Breast epithelium (tissue), 3 donors: ENCODE data around the gene ELMOD1.
A peak's percentile ranks its signal among the peaks of the same experiment; 100 is the strongest.

Experiments
- POLR2A ChIP-seq: fragments of 450-650 bp; IDR thresholded peaks from one replicate; pipeline ENCODE4 v1.6.1; 2016; ENCODE audit warnings: antibody characterized with exemption, mild to moderate bottlenecking, moderate library complexity
- POLR2AphosphoS5 ChIP-seq, 3 donors: sonication (generic); formaldehyde crosslinking; IDR thresholded peaks; one replicate each; pipeline ENCODE4 v1.6.1; 2017; ENCODE audit warnings: antibody characterized with exemption in 3 of 3
- TF ChIP-seq, protein P1 (sequence below), 3 donors: fragments of 450-650 bp; IDR thresholded peaks; one replicate each; pipeline ENCODE4 v1.5.1; 2016 to 2017; ENCODE audit warnings: antibody characterized with exemption in 3 of 3, mild to moderate bottlenecking in 3 of 3, moderate library complexity in 3 of 3

DNA sequence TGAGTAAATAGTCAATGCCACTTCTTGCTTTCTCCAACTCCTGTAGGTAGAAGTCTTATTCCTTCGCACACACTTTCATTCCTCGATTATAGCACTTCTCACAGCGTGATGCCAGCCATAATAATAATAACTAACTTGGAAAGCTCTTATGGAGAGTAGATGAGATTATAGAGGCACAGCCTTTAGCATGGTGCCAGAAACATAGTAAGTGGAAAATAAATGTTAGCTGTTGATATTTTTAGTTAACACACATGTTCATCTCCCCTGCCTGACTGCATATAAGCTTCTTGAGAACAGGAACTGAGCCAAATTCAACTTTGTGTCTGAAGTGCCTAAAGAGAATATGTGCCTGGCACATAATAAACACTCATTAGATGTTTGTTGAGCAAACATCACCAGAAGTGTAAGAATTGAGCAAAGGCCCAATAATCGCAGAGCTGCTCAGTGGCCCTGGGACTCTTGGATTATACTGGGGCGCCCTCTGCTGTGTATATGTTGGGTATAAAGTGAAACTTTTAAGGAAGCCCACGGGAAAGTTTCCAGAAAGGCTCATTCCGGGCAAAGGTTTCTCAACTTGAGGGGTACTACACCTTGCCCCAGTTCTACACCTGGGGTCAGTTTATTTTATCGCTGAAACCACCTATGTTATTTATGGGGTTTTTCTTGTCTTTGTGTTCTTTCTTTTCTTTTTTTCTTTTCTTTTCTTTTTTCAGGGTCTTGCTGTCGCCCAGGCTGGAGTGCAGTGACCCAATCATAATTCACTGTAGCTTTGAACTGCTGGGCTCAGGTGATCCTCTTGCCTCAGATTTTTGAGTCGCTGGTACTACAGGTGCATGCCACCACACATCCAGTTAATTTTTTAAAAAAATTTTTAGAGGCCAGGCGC, 98.6 kb downstream of the ELMOD1 start:
- no peak for TF ChIP-seq POLR2AphosphoS5 (IDR thresholded peaks at IDR 0.05)
- no peak for TF ChIP-seq POLR2A
- TF ChIP-seq, protein P1, sequence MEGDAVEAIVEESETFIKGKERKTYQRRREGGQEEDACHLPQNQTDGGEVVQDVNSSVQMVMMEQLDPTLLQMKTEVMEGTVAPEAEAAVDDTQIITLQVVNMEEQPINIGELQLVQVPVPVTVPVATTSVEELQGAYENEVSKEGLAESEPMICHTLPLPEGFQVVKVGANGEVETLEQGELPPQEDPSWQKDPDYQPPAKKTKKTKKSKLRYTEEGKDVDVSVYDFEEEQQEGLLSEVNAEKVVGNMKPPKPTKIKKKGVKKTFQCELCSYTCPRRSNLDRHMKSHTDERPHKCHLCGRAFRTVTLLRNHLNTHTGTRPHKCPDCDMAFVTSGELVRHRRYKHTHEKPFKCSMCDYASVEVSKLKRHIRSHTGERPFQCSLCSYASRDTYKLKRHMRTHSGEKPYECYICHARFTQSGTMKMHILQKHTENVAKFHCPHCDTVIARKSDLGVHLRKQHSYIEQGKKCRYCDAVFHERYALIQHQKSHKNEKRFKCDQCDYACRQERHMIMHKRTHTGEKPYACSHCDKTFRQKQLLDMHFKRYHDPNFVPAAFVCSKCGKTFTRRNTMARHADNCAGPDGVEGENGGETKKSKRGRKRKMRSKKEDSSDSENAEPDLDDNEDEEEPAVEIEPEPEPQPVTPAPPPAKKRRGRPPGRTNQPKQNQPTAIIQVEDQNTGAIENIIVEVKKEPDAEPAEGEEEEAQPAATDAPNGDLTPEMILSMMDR (IDR thresholded peaks at IDR 0.05), result peak in 2 of 3 donors; percentile 39 to 41
